Stomach smooth muscle (tissue), 2 donors: ENCODE results near the gene LPIN1.
"Not testable (repeated sequence)": the region's sequence is repeated elsewhere in the genome, so short reads cannot be mapped to it uniquely, and the experiment has no call there.

ENCODE experiments used
- H3K27ac ChIP-seq: one replicate; pipeline ENCODE4 v1.7.0; 2013; ENCODE audit warnings: mild to moderate bottlenecking, low read length, inconsistent platforms
- H3K27me3 ChIP-seq, 2 donors: one replicate each; pipeline ENCODE4 v1.7.0; 2013; ENCODE audit warnings: low read length in 2 of 2; ENCODE audit not compliant: insufficient read depth in 2 of 2, control insufficient read depth in 1 of 2
- H3K36me3 ChIP-seq, 2 donors: one replicate each; pipeline ENCODE4 v1.7.0; 2013; ENCODE audit warnings: low read length in 2 of 2; ENCODE audit not compliant: control insufficient read depth in 2 of 2, insufficient read depth in 2 of 2
- H3K4me1 ChIP-seq: one replicate; pipeline ENCODE4 v1.7.0; 2013; ENCODE audit warnings: low read length; ENCODE audit not compliant: control insufficient read depth, insufficient read depth
- H3K4me3 ChIP-seq, 2 donors: one replicate each; pipeline ENCODE4 v1.7.0; 2013; ENCODE audit warnings: low read length in 2 of 2
- H3K9ac ChIP-seq, 2 donors: one replicate each; pipeline ENCODE4 v1.7.0; 2013; ENCODE audit warnings: low read length in 2 of 2, mild to moderate bottlenecking in 1 of 2
- H3K9me3 ChIP-seq, 2 donors: one replicate each; pipeline ENCODE4 v1.7.0; 2013; ENCODE audit warnings: low read length in 2 of 2; ENCODE audit not compliant: control insufficient read depth in 2 of 2
- donor health status: healthy.
- donor health status: Pancreatic carcinoma.

Gene LPIN1

GRCh38 chr2:11858883-11859282, 112.5 kb downstream of the LPIN1 start:
- Histone ChIP-seq H3K36me3 (no peaks in the 10 kb centered on the region), H3K27me3 (peaks cover 2 to 3% of the 10 kb centered on the region in 2 donors), H3K4me1 (peaks cover 2% of the 10 kb centered on the region), H3K9me3 (no peaks in the 10 kb centered on the region), H3K9ac (no peak overlapping the region), H3K4me3 (no peak overlapping the region), H3K27ac (no peak overlapping the region)

- not testable (repeated sequence) for H3K27ac ChIP-seq, H3K27me3 ChIP-seq, H3K4me3 ChIP-seq, H3K9ac ChIP-seq, H3K9me3 ChIP-seq, H3K36me3 ChIP-seq, H3K4me1 ChIP-seq
Measured at GRCh38 chr2:11859975-11860374, 113.5 kb downstream of the LPIN1 start.

- Histone ChIP-seq H3K4me3 (no peak overlapping the region), H3K9ac (no peak overlapping the region), H3K9me3 (no peaks in the 10 kb centered on the region), H3K27ac (no peak overlapping the region), H3K27me3 (no peaks in the 10 kb centered on the region), H3K36me3 (no peaks in the 10 kb centered on the region), H3K4me1 (peaks cover 5% of the 10 kb centered on the region)
Measured at GRCh38 chr2:11861044-11861443, 114.6 kb downstream of the LPIN1 start.

- Histone ChIP-seq H3K36me3 (no peaks in the 10 kb centered on the region), H3K27me3 (no peaks in the 10 kb centered on the region), H3K9ac (no peak overlapping the region), H3K4me1 (peaks cover 5% of the 10 kb centered on the region), H3K9me3 (no peaks in the 10 kb centered on the region), H3K27ac (no peak overlapping the region), H3K4me3 (no peak overlapping the region)
Measured at GRCh38 chr2:11862049-11862448, 115.6 kb downstream of the LPIN1 start.

- no peaks in the 10 kb centered on the region for H3K36me3 ChIP-seq
- no peak overlapping the region for H3K4me3 ChIP-seq
Measured at GRCh38 chr2:11863103-11863502, 116.7 kb downstream of the LPIN1 start.

GRCh38 chr2:11863513-11864328, 117.3 kb downstream of the LPIN1 start:
- Histone ChIP-seq H3K4me3 (peak overlapping the region; percentile 14 to 57), H3K4me1 (peaks cover 5% of the 10 kb centered on the region), H3K9ac (peak overlapping the region in 1 of 2 donors; percentile 13), H3K36me3 (no peaks in the 10 kb centered on the region), H3K27ac (no peak overlapping the region), H3K27me3 (no peaks in the 10 kb centered on the region), H3K9me3 (no peaks in the 10 kb centered on the region)

More at GRCh38 chr2:11863103-11863502, 116.7 kb downstream of the LPIN1 start:
- no peak overlapping the region for H3K27ac ChIP-seq
- no peaks in the 10 kb centered on the region for H3K27me3 ChIP-seq
- H3K9me3 ChIP-seq, result no peaks in the 10 kb centered on the region
- H3K9ac ChIP-seq, result no peak overlapping the region
- H3K4me1 ChIP-seq, result peaks cover 5% of the 10 kb centered on the region

- H3K4me1 ChIP-seq, result peaks cover 5% of the 10 kb centered on the region
- H3K9ac ChIP-seq, result no peak overlapping the region
- no peaks in the 10 kb centered on the region for H3K9me3 ChIP-seq
- H3K4me3 ChIP-seq, result no peak overlapping the region
- no peaks in the 10 kb centered on the region for H3K36me3 ChIP-seq
- no peaks in the 10 kb centered on the region for H3K27me3 ChIP-seq
- H3K27ac ChIP-seq, result no peak overlapping the region
Measured at GRCh38 chr2:11864724-11865123, 118.3 kb downstream of the LPIN1 start.

- no peak overlapping the region for H3K4me3 ChIP-seq
- H3K4me1 ChIP-seq, result peaks cover 5% of the 10 kb centered on the region
- H3K9ac ChIP-seq, result no peak overlapping the region
- no peaks in the 10 kb centered on the region for H3K9me3 ChIP-seq
- H3K36me3 ChIP-seq, result no peaks in the 10 kb centered on the region
- H3K27me3 ChIP-seq, result no peaks in the 10 kb centered on the region
- no peak overlapping the region for H3K27ac ChIP-seq
Measured at GRCh38 chr2:11865378-11865777, 118.9 kb downstream of the LPIN1 start.

GRCh38 chr2:11865805-11866204, 119.4 kb downstream of the LPIN1 start:
- Histone ChIP-seq H3K9me3 (no peaks in the 10 kb centered on the region), H3K27ac (no peak overlapping the region), H3K4me1 (peaks cover 5% of the 10 kb centered on the region), H3K9ac (no peak overlapping the region), H3K36me3 (no peaks in the 10 kb centered on the region), H3K27me3 (no peaks in the 10 kb centered on the region), H3K4me3 (no peak overlapping the region)

- peaks cover 5% of the 10 kb centered on the region for H3K4me1 ChIP-seq
- H3K27ac ChIP-seq, result no peak overlapping the region
- H3K36me3 ChIP-seq, result no peaks in the 10 kb centered on the region
- H3K9ac ChIP-seq, result no peak overlapping the region
- no peak overlapping the region for H3K4me3 ChIP-seq
- no peaks in the 10 kb centered on the region for H3K9me3 ChIP-seq
- H3K27me3 ChIP-seq, result no peaks in the 10 kb centered on the region
Measured at GRCh38 chr2:11866358-11867335, 120.2 kb downstream of the LPIN1 start.
